Measurements from ENCODE around the gene P3H4.
A peak's percentile ranks its signal among the peaks of the same experiment; 100 is the strongest.

P3H4 gene

GRCh38 chr17:41818024-41818423, 6.3 kb upstream of the P3H4 start:
- no peak for ATAC-seq

DNA sequence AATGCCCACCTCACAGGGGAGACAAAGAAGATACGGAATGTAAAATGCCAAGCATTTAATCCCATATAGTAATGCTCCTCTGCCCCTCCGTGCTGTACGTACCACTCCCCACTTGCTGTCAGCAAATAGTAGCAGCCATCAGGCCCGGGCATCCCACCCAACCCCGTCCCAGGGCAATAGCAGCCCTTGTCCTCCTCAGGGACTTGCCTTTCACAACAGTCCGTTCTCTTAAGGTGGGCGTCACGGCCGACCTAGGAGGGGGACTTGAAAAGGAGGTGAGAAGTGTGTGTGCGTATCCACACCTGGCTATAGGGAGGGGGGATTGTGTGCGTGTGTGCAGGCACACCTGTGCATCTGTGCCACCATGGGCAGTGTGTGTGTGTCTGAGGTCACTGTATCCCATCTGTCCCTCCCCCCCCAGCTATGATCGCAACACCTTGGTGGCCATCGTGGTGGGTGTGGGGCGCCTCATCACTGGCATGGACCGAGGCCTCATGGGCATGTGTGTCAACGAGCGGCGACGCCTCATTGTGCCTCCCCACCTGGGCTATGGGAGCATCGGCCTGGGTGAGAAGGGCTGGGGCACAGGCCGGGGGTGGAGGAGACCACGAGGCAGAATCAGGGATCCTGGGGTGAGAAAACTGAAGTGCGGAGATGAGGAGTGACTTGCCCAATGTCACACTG, 5.0 kb upstream of the P3H4 start:
- ATAC-seq, result no peak

- ATAC-seq, result no peak
Measured at GRCh38 chr17:41814195-41814594, 2.4 kb upstream of the P3H4 start.

DNA sequence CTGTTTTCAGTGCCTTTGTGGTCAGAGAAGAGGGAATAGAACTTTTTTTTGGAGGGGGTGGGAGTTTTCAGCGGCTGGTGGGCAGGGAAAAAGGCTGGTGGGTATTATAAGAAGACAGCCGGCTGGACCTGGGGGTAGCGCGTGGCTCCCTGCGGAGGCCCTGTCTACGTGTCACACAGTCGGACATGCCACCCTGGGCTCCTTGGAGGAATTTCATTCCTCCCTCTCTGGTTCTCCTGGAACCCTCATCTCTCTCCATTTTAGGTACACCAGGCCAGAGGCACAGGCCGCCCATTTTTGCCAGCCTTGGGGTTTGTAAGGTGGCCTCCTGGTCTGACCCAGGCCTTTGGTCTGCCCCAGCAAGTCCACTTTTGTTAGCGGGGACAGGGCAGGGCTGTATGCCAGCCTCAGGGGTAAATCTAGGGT, 2.0 kb upstream of the P3H4 start:
- no peak for ATAC-seq

DNA sequence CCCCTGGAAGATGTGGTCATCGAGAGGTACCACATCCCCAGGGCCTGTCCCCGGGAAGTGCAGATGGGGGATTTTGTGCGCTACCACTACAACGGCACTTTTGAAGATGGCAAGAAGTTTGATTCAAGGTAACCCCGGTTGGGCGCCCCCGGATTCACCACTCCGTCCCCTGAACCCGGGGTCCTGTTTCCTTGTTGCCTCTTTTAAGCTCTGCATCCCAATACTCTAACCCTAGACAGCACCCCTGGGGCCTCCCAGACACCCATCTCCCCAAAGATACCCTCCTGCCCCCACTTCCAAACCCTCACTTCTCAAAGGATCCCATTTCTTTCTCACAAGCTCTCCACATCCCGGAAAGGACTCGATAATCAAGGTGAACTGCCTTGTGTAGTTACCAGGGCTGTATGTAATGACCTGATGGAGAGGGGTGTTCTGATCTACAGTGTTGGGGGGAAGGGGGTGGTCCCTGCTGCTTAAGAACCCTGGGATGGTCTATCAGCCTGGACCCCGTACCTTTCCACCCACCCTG, 1.5 kb upstream of the P3H4 start:
- ATAC-seq, result no peak

GRCh38 chr17:41812381-41813151, 817 bp upstream of the P3H4 start, which contains the start of gene FKBP10:
Gene FKBP10, plus strand, starts transcription at chr17:41813004. Its CDS starts 31 bp downstream, at chr17:41813035.
- no peak for ATAC-seq

DNA sequence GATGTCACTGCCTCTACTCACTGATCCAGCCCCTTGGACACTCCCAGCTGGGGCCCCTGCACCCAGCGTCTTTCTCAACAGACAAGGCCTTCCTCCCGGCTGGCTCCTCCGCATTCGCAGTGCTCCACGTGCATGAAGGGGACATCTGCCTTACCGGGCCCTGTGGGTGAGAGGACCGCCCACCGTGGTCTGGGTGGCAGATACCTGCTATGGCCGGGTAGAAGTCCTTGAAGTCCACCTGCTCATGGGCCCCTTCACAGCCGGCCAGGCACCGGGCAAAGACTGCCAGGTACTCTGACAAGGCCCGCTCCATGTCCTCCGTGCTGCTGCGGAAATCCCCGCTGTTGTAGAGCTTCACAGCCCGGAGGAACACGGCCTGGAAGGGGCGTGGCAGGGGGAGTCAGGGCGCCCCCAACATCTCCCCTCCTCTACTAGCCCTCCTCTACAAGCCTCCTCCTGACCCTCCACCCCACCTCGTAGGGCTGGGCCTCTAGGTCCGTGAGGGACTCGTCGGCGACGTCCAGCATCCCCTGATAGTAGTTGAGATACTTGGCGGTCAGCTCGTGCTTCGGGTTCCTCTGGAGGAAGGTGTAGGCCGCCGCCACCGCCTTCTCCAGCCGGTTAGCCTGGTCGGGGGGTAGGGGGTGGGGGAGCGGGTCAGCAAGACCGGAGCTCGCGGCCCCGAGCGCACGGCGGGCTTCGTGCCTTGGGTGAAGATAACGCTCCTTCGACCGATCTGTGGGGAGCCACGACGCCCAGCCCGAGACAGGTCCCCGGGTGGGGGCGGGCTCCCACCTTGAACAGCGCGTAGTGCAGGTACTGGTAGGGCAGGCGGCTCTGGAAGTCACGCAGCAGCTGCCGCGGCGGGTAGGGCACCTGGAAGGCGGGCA, 845 bp downstream of the P3H4 start:
- ATAC-seq, result peak; percentile 30 to 33

- ATAC-seq, result no peak
Measured at GRCh38 chr17:41806685-41807445, 4.9 kb downstream of the P3H4 start.

GRCh38 chr17:41803049-41804020, 8.4 kb downstream of the P3H4 start:
- ATAC-seq, result no peak

DNA sequence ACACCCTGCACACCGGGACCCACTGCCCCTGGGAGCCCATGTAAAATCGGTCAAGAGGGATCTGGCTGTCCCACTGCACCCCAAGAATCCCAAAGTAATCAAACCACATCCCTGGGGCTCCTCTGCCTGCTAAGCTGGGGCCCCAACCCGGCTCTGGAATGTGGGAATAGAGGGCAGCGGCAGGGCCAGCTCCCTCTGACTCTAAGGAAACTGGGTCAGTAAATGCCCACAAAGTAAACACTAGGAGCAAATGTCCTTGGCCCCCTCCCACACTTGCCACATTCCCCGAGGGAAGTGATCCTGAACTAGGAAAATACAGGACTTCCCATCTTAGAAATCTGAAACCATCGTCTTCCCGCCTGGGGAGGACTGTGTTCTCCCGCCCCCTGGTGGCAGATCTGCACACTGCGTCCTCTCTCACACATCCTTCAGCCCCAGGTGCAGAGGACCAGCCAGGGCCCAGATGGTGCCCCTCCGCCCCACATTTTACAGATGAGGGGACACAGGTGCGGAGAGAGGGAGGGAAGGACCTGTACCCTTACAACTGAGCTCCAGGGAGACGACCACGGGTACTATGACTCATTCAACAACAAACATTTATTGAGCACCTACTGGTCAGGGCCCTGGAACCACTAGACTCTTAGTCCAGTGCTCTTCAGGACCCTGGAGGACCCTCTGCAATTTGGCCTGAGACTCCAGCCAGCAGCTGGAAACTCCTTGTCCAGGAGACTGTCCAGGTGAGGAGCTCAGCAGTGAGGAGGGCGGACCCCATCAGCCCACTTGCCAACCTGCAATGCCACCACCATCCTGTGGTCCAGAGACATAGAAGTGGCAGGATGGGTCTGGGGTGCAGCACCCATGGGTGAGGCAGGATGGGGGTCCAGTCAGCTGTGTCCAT, 10.1 kb downstream of the P3H4 start:
- peak; percentile 79 to 92 for ATAC-seq

GRCh38 chr17:41800601-41801373, 11.0 kb downstream of the P3H4 start:
- ATAC-seq, result no peak

- ATAC-seq, result no peak
Measured at GRCh38 chr17:41799366-41799765, 12.4 kb downstream of the P3H4 start.

DNA sequence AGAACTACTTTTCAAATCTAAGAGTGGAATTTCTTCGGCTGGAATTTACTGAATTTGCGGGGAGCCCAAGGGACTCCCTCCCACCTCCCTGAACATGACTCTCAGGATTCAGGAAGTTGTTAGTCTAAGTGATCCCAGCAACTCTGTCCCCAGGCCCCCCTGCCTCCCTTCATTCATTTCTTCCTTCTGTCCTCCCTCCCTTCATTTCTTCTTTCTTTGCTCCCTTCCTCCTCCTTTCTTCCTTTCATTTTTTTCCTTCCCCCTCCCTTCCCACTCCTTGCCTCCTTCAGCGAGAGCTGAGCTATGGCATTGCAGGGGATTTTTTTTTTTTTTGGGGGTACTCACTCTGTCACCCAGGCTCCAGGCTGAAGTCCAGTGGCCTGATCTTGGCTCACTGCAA, 14.4 kb downstream of the P3H4 start:
- ATAC-seq, result no peak

GRCh38 chr17:41796121-41796895, 15.4 kb downstream of the P3H4 start:
- ATAC-seq, result no peak

DNA sequence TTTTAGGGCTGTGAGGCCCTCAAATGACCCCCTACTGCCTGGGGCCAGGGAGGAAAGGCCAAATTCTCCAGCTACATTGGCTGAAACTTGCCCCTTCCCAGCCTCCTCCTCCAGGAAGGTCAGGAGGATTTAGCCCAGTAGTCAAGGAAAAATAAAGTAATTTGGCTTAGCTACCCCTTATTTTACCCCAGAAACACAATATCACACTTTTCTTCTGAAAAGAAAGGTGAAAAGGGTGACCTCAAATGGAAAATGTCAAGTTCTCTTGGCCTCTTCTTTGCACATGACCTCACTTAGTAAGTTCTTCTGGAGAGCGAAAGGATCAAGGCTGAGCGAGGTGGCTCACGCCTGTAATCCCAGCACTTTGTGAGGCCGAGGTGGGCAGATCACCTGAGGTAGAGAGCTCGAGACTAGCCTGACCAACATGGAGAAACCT, 17.2 kb downstream of the P3H4 start:
- ATAC-seq, result no peak

DNA sequence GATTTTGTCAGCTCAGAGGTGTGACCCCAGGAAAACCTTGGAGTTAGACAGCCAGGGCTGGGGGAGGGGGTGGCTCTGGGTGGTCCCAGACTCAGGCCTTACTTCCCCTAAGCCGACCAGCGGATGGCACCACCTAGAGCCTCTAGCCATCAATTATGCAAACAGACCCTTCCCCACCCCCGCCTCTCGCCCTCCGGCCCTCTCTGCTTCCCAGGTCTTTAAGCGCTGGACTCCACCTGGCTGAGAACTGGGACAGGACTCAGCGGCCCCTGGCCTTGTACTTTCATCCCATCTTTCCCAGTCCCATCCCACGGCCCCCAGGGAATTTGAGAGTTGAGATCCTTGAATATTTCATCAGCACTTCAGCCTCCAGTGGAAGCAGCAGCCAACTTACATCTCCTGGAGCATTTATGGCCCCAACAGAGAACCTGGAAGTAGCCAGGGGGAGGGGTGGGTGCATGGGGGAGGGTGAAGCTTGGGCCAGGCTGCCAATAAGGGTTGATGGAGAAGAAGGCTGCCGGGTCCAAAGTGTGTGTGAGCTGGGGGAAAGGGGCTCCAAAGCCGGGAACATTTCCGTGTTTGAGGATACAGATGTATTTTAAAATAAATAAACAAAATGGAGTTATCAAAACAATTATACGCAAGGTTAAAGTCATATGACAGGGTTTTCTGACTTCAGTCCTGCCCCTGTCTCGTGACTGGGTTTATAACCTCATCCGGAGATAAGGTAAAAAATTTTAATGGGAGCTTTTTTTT, 17.8 kb downstream of the P3H4 start:
- ATAC-seq, result no peak

All from activated CD4-positive, CD25-positive, alpha-beta regulatory T cell treated with anti-CD3 and anti-CD28 coated beads, Interleukin-2, amount 50 U/mL, for 24 hours (primary cell).